ENCODE measurements around the gene CHI3L1. TPM values are rescaled to one million over a fixed set of nuclear protein-coding genes. Genes with fewer than 3 reads are reported as not detected.

The CHI3L1 gene
- total RNA-seq, 1 experiment from 2014 or later = not detected

GRCh38 chr1:203202431-203203245 lies 16.1 kb upstream of the CHI3L1 start:
- Histone ChIP-seq H3K9me3 (ENCODE audit: control insufficient read depth in 1 of 2, insufficient read depth in 1 of 2, low read depth in 1 of 2, low read length in 2 of 2) (no peaks in the 10 kb centered on the region), H2AFZ (ENCODE audit: low read depth, low read length, poor library complexity, severe bottlenecking) (no peak overlapping the region), H4K20me1 (ENCODE audit: insufficient read depth) (no peaks in the 10 kb centered on the region), H3K9me2 (ENCODE audit: insufficient read depth) (no peaks in the 10 kb centered on the region), H3K4me1 (ENCODE audit: control insufficient read depth in 1 of 2, insufficient read depth in 2 of 2, low read length in 2 of 2) (peaks cover 0 to 5% of the 10 kb centered on the region in 2 experiments; a peak in 2 of 4 replicates), H3K79me2 (ENCODE audit: insufficient read depth, low read length) (no peaks in the 10 kb centered on the region), H3K27me3 (ENCODE audit: insufficient read depth, low read length) (no peaks in the 10 kb centered on the region), H3K36me3 (ENCODE audit: control insufficient read depth in 1 of 2, insufficient read depth in 2 of 2, low read length in 2 of 2) (no peaks in the 10 kb centered on the region), H3K4me3 (replicated peaks in 1 of 2; ENCODE audit: low read depth in 1 of 2, low read length in 2 of 2) (no peak overlapping the region), H3K9ac (ENCODE audit: low read length) (no peak overlapping the region), H3K27ac (ENCODE audit: low read depth, low read length) (no peak overlapping the region), H3K4me2 (ENCODE audit: low read length) (no peak overlapping the region)
- intact Hi-C loops (cut with micrococcal nuclease) = no loop called here
- no TSS peak for BruUV-seq (replicated peaks)
- ATAC-seq = no peak
- RAD21 ChIA-PET (ENCODE audit: low non-redundant PET in 1 of 2, low total read pairs in 2 of 2, uncharacterized antibody in 2 of 2, unreplicated experiment in 2 of 2) = no interaction called here
- TF ChIP-seq POLR2AphosphoS5 (IDR thresholded peaks at IDR 0.05; ENCODE audit: low read depth, low read length) (no peak), CTCF (IDR thresholded peaks at IDR 0.05 in 2 of 3, conservative IDR thresholded peaks at IDR 0.05 in 1 of 3; ENCODE audit: borderline replicate concordance in 1 of 3, insufficient read depth in 1 of 3, low read depth in 2 of 3, low read length in 2 of 3) (no peak), FOSL1 (IDR thresholded peaks at IDR 0.05; ENCODE audit: low read depth) (no peak), ZBTB33 (IDR thresholded peaks at IDR 0.05; ENCODE audit: extremely low read depth, insufficient replicate concordance, low read length) (no peak), TCF7L2 (IDR thresholded peaks at IDR 0.05; ENCODE audit: borderline replicate concordance, extremely low read depth, insufficient read depth, insufficient read length) (no peak)
- no peak for DNase-seq (ENCODE audit: low read depth, low spot score)
- POLR2A ChIA-PET = no interaction called here
- CTCF ChIA-PET = no interaction called here
